Liver (tissue), 3 donors: ENCODE measurements around the gene UBE2L3.

Experiments used
- EGR1 ChIP-seq, 2 donors: IDR thresholded peaks; 2 replicates each; pipeline ENCODE4 v1.6.1; 2016 to 2018; ENCODE audit warnings: antibody characterized with exemption in 2 of 2, low read depth in 2 of 2
- FOXA1 ChIP-seq: IDR thresholded peaks from 2 replicates; pipeline ENCODE4 v1.6.1; 2016; ENCODE audit warnings: antibody characterized with exemption
- GABPA ChIP-seq, 2 donors: IDR thresholded peaks in 1 of 2; conservative IDR thresholded peaks in 1 of 2; 2 replicates each; pipeline ENCODE4 v1.6.1; 2016; ENCODE audit warnings: antibody characterized with exemption in 2 of 2, mild to moderate bottlenecking in 1 of 2, moderate library complexity in 1 of 2
- HNF4A ChIP-seq, 2 donors: conservative IDR thresholded peaks; 2 replicates each; pipeline ENCODE4 v1.6.1; 2016; ENCODE audit warnings: antibody characterized with exemption in 2 of 2, mild to moderate bottlenecking in 2 of 2
- JUND ChIP-seq, 2 donors: IDR thresholded peaks; 2 replicates each; pipeline ENCODE4 v1.6.1; 2016; ENCODE audit warnings: antibody characterized with exemption in 2 of 2
- MAX ChIP-seq: IDR thresholded peaks from 2 replicates; pipeline ENCODE4 v1.6.1; 2016; ENCODE audit warnings: antibody characterized with exemption
- RAD21 ChIP-seq, 2 donors: IDR thresholded peaks; 2 replicates each; pipeline ENCODE4 v1.6.1; 2016; ENCODE audit warnings: antibody characterized with exemption in 2 of 2, mild to moderate bottlenecking in 2 of 2
- SP1 ChIP-seq: IDR thresholded peaks from 2 replicates; pipeline ENCODE4 v1.6.1; 2018; ENCODE audit warnings: antibody characterized with exemption, mild to moderate bottlenecking
- TAF1 ChIP-seq: conservative IDR thresholded peaks from 2 replicates; pipeline ENCODE4 v1.6.1; 2016; ENCODE audit warnings: antibody characterized with exemption, mild to moderate bottlenecking
- TF ChIP-seq, protein P1 (sequence below): fragments of 150-350 bp; IDR thresholded peaks from 2 replicates; pipeline ENCODE4 v1.5.1; 2017; ENCODE audit warnings: improper control_type of control experiment, low read depth, low read length; ENCODE audit not compliant: missing input control
- TF ChIP-seq, protein P2 (sequence below): IDR thresholded peaks from 2 replicates; pipeline ENCODE4 v1.6.1; 2016; ENCODE audit warnings: antibody characterized with exemption, mild to moderate bottlenecking
- TF ChIP-seq, protein P3 (sequence below): IDR thresholded peaks from 2 replicates; pipeline ENCODE4 v1.6.1; 2016; ENCODE audit warnings: antibody characterized with exemption
- donor health status: healthy.
- donor health status: healthy.

- no peak for TF ChIP-seq RAD21 (IDR thresholded peaks at IDR 0.05)
- TF ChIP-seq, protein P1, sequence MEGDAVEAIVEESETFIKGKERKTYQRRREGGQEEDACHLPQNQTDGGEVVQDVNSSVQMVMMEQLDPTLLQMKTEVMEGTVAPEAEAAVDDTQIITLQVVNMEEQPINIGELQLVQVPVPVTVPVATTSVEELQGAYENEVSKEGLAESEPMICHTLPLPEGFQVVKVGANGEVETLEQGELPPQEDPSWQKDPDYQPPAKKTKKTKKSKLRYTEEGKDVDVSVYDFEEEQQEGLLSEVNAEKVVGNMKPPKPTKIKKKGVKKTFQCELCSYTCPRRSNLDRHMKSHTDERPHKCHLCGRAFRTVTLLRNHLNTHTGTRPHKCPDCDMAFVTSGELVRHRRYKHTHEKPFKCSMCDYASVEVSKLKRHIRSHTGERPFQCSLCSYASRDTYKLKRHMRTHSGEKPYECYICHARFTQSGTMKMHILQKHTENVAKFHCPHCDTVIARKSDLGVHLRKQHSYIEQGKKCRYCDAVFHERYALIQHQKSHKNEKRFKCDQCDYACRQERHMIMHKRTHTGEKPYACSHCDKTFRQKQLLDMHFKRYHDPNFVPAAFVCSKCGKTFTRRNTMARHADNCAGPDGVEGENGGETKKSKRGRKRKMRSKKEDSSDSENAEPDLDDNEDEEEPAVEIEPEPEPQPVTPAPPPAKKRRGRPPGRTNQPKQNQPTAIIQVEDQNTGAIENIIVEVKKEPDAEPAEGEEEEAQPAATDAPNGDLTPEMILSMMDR: no peak
- TF ChIP-seq MAX: no peak
- TF ChIP-seq FOXA1: no peak
- no peak for TF ChIP-seq JUND (IDR thresholded peaks at IDR 0.05)
- TF ChIP-seq, protein P2, sequence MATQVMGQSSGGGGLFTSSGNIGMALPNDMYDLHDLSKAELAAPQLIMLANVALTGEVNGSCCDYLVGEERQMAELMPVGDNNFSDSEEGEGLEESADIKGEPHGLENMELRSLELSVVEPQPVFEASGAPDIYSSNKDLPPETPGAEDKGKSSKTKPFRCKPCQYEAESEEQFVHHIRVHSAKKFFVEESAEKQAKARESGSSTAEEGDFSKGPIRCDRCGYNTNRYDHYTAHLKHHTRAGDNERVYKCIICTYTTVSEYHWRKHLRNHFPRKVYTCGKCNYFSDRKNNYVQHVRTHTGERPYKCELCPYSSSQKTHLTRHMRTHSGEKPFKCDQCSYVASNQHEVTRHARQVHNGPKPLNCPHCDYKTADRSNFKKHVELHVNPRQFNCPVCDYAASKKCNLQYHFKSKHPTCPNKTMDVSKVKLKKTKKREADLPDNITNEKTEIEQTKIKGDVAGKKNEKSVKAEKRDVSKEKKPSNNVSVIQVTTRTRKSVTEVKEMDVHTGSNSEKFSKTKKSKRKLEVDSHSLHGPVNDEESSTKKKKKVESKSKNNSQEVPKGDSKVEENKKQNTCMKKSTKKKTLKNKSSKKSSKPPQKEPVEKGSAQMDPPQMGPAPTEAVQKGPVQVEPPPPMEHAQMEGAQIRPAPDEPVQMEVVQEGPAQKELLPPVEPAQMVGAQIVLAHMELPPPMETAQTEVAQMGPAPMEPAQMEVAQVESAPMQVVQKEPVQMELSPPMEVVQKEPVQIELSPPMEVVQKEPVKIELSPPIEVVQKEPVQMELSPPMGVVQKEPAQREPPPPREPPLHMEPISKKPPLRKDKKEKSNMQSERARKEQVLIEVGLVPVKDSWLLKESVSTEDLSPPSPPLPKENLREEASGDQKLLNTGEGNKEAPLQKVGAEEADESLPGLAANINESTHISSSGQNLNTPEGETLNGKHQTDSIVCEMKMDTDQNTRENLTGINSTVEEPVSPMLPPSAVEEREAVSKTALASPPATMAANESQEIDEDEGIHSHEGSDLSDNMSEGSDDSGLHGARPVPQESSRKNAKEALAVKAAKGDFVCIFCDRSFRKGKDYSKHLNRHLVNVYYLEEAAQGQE: no peak
- no peak for TF ChIP-seq SP1
- TF ChIP-seq HNF4A (conservative IDR thresholded peaks at IDR 0.05): no peak
- TF ChIP-seq TAF1: no peak
- no peak for TF ChIP-seq GABPA (IDR thresholded peaks at IDR 0.05 in 1 of 2, conservative IDR thresholded peaks at IDR 0.05 in 1 of 2)
- no peak for TF ChIP-seq EGR1 (IDR thresholded peaks at IDR 0.05; ENCODE audit: low read depth in 2 of 2)
- TF ChIP-seq, protein P3, sequence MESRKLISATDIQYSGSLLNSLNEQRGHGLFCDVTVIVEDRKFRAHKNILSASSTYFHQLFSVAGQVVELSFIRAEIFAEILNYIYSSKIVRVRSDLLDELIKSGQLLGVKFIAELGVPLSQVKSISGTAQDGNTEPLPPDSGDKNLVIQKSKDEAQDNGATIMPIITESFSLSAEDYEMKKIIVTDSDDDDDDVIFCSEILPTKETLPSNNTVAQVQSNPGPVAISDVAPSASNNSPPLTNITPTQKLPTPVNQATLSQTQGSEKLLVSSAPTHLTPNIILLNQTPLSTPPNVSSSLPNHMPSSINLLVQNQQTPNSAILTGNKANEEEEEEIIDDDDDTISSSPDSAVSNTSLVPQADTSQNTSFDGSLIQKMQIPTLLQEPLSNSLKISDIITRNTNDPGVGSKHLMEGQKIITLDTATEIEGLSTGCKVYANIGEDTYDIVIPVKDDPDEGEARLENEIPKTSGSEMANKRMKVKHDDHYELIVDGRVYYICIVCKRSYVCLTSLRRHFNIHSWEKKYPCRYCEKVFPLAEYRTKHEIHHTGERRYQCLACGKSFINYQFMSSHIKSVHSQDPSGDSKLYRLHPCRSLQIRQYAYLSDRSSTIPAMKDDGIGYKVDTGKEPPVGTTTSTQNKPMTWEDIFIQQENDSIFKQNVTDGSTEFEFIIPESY: no peak
Measured at GRCh38 chr22:21652547-21653545, 85.3 kb downstream of the UBE2L3 start.
